ENCODE measurements around the gene PEMT.

The PEMT gene

GRCh38 chr17:17462048-17462824, 129.3 kb downstream of the PEMT start:
- Histone ChIP-seq H3K27me3 (replicated peaks; ENCODE audit: control insufficient read depth, insufficient read depth, low read length) (no peaks in the 10 kb centered on the region; the same call in 1 of the 2 replicates), H3K36me3 (ENCODE audit: control insufficient read depth, insufficient read depth, low read length) (no peaks in the 10 kb centered on the region), H3K4me3 (replicated peaks; ENCODE audit: low read depth, low read length) (no peak overlapping the region)
- no peak for DNase-seq (ENCODE audit: extremely low read depth, insufficient read length)
- no peak for TF ChIP-seq CTCF (IDR thresholded peaks at IDR 0.05; ENCODE audit: insufficient read depth, low read length, poor library complexity, severe bottlenecking)

- no peaks in the 10 kb centered on the region for H3K36me3 ChIP-seq (ENCODE audit: control insufficient read depth, insufficient read depth, low read length)
- no peak for DNase-seq (ENCODE audit: extremely low read depth, insufficient read length)
- H3K27me3 ChIP-seq (replicated peaks; ENCODE audit: control insufficient read depth, insufficient read depth, low read length), result no peaks in the 10 kb centered on the region; the same call in 1 of the 2 replicates
- H3K4me3 ChIP-seq (replicated peaks; ENCODE audit: low read depth, low read length), result no peak overlapping the region
- TF ChIP-seq CTCF (IDR thresholded peaks at IDR 0.05; ENCODE audit: insufficient read depth, low read length, poor library complexity, severe bottlenecking), result no peak
Measured at GRCh38 chr17:17460038-17460437, 131.5 kb downstream of the PEMT start.

GRCh38 chr17:17457680-17458079, 133.8 kb downstream of the PEMT start:
- TF ChIP-seq CTCF (IDR thresholded peaks at IDR 0.05; ENCODE audit: insufficient read depth, low read length, poor library complexity, severe bottlenecking), result no peak
- Histone ChIP-seq H3K27me3 (replicated peaks; ENCODE audit: control insufficient read depth, insufficient read depth, low read length) (no peaks in the 10 kb centered on the region), H3K36me3 (ENCODE audit: control insufficient read depth, insufficient read depth, low read length) (no peaks in the 10 kb centered on the region), H3K4me3 (replicated peaks; ENCODE audit: low read depth, low read length) (no peak overlapping the region)
- no peak for DNase-seq (ENCODE audit: extremely low read depth, insufficient read length)

GRCh38 chr17:17456251-17456650, 135.3 kb downstream of the PEMT start:
- H3K27me3 ChIP-seq (replicated peaks; ENCODE audit: control insufficient read depth, insufficient read depth, low read length), result no peaks in the 10 kb centered on the region; the same call in 1 of the 2 replicates
- TF ChIP-seq CTCF (IDR thresholded peaks at IDR 0.05; ENCODE audit: insufficient read depth, low read length, poor library complexity, severe bottlenecking), result no peak

More at GRCh38 chr17:17456251-17456650, 135.3 kb downstream of the PEMT start:
- DNase-seq (ENCODE audit: extremely low read depth, insufficient read length), result no peak
- Histone ChIP-seq H3K36me3 (ENCODE audit: control insufficient read depth, insufficient read depth, low read length) (no peaks in the 10 kb centered on the region), H3K4me3 (replicated peaks; ENCODE audit: low read depth, low read length) (no peak overlapping the region)
